T-helper 9 cell (primary cell): ENCODE measurements around the gene RPS6KA2.

Experiments used
- DNase-seq: peaks from one replicate; pipeline ENCODE4 v3.0.0-alpha.2; 2020

The RPS6KA2 gene

GRCh38 chr6:166439366-166440091 is 187.5 kb downstream of the RPS6KA2 start:
- no peak for DNase-seq

GRCh38 chr6:166438211-166438861 is 188.7 kb downstream of the RPS6KA2 start:
- no peak for DNase-seq

- no peak for DNase-seq
Observed at GRCh38 chr6:166437661-166438060, 189.4 kb downstream of the RPS6KA2 start.

- DNase-seq: no peak
Observed at GRCh38 chr6:166436195-166437139, 190.6 kb downstream of the RPS6KA2 start.

- no peak for DNase-seq
Observed at GRCh38 chr6:166435574-166435973, 191.5 kb downstream of the RPS6KA2 start.

- DNase-seq: no peak
Observed at GRCh38 chr6:166434336-166434735, 192.7 kb downstream of the RPS6KA2 start.

GRCh38 chr6:166433096-166433495 is 194.0 kb downstream of the RPS6KA2 start:
- DNase-seq: no peak

GRCh38 chr6:166430269-166430668 is 196.8 kb downstream of the RPS6KA2 start:
- DNase-seq: no peak

GRCh38 chr6:166424431-166424830 is 202.6 kb downstream of the RPS6KA2 start:
- DNase-seq: no peak

- DNase-seq: no peak
Observed at GRCh38 chr6:166423781-166424180, 203.3 kb downstream of the RPS6KA2 start.

GRCh38 chr6:166423051-166423745 is 203.9 kb downstream of the RPS6KA2 start:
- DNase-seq: no peak

GRCh38 chr6:166422201-166422940 is 204.7 kb downstream of the RPS6KA2 start:
- no peak for DNase-seq

- no peak for DNase-seq
Observed at GRCh38 chr6:166420351-166420750, 206.7 kb downstream of the RPS6KA2 start.

- no peak for DNase-seq
Observed at GRCh38 chr6:166419717-166420116, 207.3 kb downstream of the RPS6KA2 start.

- peak; percentile 38 for DNase-seq
Observed at GRCh38 chr6:166419286-166419685, 207.8 kb downstream of the RPS6KA2 start.

- DNase-seq: no peak
Observed at GRCh38 chr6:166418691-166419143, 208.3 kb downstream of the RPS6KA2 start.

- DNase-seq: peak; percentile 52
Observed at GRCh38 chr6:166417285-166417691, 209.8 kb downstream of the RPS6KA2 start.

- no peak for DNase-seq
Observed at GRCh38 chr6:166415833-166416347, 211.2 kb downstream of the RPS6KA2 start.

GRCh38 chr6:166415306-166415705 is 211.7 kb downstream of the RPS6KA2 start:
- no peak for DNase-seq

- DNase-seq: no peak
Observed at GRCh38 chr6:166413491-166413951, 213.5 kb downstream of the RPS6KA2 start.

GRCh38 chr6:166412911-166413384 is 214.1 kb downstream of the RPS6KA2 start:
- DNase-seq: no peak
